Measurements from ENCODE around the gene TRIM73. TPM values are rescaled to one million over a fixed set of nuclear protein-coding genes. Genes with fewer than 3 reads are reported as not detected.
A peak's percentile ranks its signal among the peaks of the same experiment; 100 is the strongest.
"Not testable (repeated sequence)": the region's sequence is repeated elsewhere in the genome, so short reads cannot be mapped to it uniquely, and the experiment has no call there.

The TRIM73 gene
- total RNA-seq, 1 donor from 2014 or later = 1.9 TPM

DNA sequence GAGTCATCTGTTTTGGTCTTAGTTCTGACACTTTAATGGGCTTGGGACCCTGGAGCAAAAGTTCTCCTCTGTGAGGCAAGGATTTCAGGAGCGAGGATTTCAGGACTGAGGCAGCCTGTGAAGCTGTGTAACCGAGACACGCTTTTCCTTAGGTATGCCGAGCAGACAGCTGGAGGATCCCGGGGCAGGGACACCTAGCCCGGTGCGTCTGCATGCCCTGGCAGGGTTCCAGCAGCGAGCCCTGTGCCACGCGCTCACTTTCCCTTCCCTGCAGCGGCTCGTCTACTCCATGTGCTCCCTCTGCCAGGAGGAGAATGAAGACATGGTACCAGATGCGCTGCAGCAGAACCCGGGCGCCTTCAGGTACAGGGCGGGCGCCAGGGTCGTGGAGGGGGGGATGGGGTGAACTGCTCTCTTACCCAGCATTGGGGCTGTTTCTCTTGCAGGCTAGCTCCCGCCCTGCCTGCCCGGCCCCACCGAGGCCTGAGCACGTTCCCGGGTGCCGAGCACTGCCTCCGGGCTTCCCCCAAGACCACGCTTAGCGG is 20.5 kb downstream of the TRIM73 start:
- not testable (repeated sequence) for DNase-seq (ENCODE audit: low spot score)

DNA sequence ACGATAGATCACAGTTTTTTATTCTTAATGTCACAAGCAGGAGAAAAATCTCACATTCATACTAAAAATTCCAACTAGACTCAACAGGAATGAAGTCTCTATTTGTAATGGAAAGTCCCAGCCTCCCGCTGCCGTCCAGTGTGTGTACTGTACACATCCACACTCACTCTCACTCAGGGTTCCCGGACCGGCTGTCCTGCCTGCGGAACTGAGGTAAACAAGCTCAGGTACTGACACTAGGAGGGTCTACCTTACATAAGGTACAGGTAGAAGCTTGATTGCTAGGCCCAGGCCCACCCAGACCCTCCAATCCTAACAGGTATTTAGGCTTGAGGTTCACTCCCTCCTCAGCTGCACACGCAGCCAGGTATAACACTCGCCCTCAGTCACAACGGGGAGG is 21.4 kb downstream of the TRIM73 start:
- DNase-seq (ENCODE audit: low spot score) = not testable (repeated sequence)

DNA sequence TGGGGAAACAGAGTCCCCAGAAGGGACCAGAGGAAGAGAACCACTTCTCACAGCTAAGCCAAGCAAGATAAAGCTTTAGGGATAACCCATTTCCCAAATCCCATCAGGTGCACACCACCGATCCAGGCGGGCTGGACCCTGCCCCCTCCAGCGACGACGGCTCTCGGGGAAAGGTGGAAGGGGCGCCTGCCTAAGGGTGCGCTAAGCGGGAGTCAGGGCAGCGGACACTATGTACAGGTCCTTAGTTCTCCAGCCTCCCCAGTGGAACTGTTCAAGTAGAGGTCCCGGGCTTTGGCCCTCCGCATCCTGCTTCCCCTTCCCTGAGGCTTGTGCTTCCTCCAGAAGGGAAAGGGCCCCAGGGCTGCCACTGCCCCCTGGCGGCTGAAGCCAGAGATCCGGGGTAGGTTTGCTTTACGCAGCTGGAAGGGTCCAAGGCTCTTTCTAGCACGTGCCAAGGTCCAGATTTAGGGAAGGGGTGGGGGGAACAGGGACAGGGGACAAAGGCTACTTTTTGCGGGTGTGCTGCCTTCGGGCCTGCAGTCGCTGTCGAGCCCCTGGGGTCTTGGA is 22.9 kb downstream of the TRIM73 start:
- DNase-seq (ENCODE audit: low spot score) = not testable (repeated sequence)

- DNase-seq (ENCODE audit: low spot score) = not testable (repeated sequence)
These were observed 23.8 kb downstream of the TRIM73 start for GRCh38 chr7:75419210-75419609.

DNA sequence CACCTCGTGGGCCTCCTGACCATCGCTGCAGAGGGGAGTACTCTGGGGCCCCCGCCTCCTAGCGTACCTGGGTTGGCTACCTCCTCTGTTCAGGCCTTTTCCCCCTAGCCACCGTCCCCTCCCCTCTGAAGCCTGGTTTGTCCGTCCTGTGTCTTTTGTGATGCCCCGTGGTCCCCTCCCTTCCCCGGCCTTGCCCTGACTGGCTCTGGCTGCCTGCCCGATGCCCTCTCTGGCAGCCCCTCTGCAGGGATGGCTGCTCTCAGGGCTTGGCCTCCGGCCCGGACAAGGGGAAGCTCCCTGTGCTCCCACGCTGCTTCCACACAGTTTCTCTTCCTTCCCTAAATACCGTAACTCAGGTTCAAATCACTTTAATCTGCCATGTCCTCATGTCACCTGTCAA is 24.3 kb downstream of the TRIM73 start:
- not testable (repeated sequence) for DNase-seq (ENCODE audit: low spot score)

- DNase-seq (ENCODE audit: low spot score) = not testable (repeated sequence)
These were observed 24.7 kb downstream of the TRIM73 start for GRCh38 chr7:75420152-75420551.

- not testable (repeated sequence) for DNase-seq (ENCODE audit: low spot score)
These were observed 26.6 kb downstream of the TRIM73 start for GRCh38 chr7:75421798-75422710.

DNA sequence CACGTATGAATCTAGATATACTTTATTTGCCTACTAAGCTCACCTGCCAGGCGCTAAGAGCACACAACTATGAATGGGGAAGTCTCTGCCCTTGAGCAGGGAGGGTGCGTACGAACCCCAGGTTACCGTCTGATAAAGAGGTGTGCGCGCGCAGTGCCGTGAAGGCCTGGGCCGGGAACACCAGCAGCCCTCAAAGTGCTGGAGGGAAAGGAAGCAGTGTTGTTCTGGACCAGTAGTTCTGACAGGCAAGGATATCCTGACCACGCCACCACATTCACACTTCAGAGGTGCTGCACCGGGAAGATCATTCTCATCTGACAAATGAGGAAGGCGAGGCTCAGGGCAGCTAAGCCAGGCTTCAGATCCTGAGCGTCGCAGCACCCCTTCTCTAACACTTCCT is 28.1 kb downstream of the TRIM73 start:
- not testable (repeated sequence) for DNase-seq (ENCODE audit: low spot score)

- DNase-seq (ENCODE audit: low spot score) = not testable (repeated sequence)
These were observed 43.6 kb downstream of the TRIM73 start for GRCh38 chr7:75439000-75439399.

- DNase-seq (ENCODE audit: low spot score) = not testable (repeated sequence)
These were observed 46.7 kb downstream of the TRIM73 start for GRCh38 chr7:75442101-75442464.

DNA sequence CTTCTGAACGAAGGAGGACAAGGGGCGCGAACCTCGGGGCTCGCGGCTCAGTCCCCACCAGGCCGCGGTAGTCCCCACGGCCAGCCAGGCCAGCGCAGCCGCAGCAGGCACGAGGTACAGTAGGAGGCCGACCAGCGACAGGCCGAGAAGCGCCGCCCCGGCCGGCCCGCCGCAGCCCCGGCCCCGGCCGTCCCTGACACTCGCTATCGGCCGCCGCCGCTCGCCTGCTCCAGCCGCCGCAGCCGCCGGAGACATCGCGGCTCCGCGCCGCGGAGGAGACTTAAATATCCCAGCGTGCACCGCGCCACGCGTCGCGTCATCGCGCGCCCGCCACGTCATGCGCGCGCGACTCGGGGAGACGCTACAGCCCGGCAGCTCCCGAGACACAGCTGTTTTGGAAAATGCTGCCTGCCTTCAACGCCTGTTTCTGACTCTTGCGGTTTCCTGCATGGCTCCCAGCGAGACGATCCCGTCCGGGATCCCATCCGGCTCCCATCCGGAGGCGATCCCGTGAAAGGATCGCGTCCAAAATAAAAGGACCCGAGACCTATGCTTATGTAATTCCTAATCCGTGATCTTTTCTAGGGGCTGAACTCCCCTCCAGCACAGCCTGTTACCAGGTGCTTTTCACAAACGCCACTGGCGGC is 47.2 kb downstream of the TRIM73 start:
- peak; percentile 10 for DNase-seq (ENCODE audit: low spot score)

GRCh38 chr7:75449946-75450345 is 54.5 kb downstream of the TRIM73 start:
- not testable (repeated sequence) for DNase-seq (ENCODE audit: low spot score)

- DNase-seq (ENCODE audit: low spot score) = not testable (repeated sequence)
These were observed 57.1 kb downstream of the TRIM73 start for GRCh38 chr7:75452494-75452955.

Other genes starting within 250 kb of the TRIM73 start
- 21.9 TPM for gene POM121C, start 90.7 kb downstream of the TRIM73 start, total RNA-seq (ENCODE audit: insufficient read depth, low replicate concordance)
- gene SPDYE5, start 96.7 kb downstream of the TRIM73 start, total RNA-seq (ENCODE audit: insufficient read depth, low replicate concordance) = 4.8 TPM